Immature natural killer cell (primary cell): Measurements from ENCODE around the gene TSPAN4. TPM values are rescaled to one million over a fixed set of nuclear protein-coding genes. Genes with fewer than 3 reads are reported as not detected.

ENCODE experiments used
- DNase-seq, 3 donors: peaks; one replicate each; pipeline ENCODE4 v3.0.0; 2022; ENCODE audit warnings: mixed read lengths in 1 of 3
- H3K27ac Mint-ChIP-seq, 6 donors: one replicate each; pipeline ENCODE4 v1.8.0; 2020; ENCODE audit warnings: mixed read lengths in 6 of 6, mild to moderate bottlenecking in 5 of 6, inconsistent platforms in 4 of 6, moderate library complexity in 3 of 6
- H3K27me3 Mint-ChIP-seq, 3 donors: one replicate each; pipeline ENCODE4 v1.8.0; 2020 to 2021; ENCODE audit warnings: low read depth in 3 of 3, mild to moderate bottlenecking in 3 of 3, mixed read lengths in 3 of 3, moderate library complexity in 3 of 3, inconsistent platforms in 1 of 3
- H3K36me3 Mint-ChIP-seq, 3 donors: one replicate each; pipeline ENCODE4 v1.8.0; 2020; ENCODE audit warnings: mixed read lengths in 3 of 3, inconsistent platforms in 2 of 3, mild to moderate bottlenecking in 2 of 3
- H3K4me1 Mint-ChIP-seq, 2 donors: one replicate each; pipeline ENCODE4 v1.8.0; 2020; ENCODE audit warnings: inconsistent platforms in 2 of 2, mild to moderate bottlenecking in 2 of 2, mixed read lengths in 2 of 2, moderate library complexity in 1 of 2
- H3K4me3 Mint-ChIP-seq, 5 donors: one replicate each; pipeline ENCODE4 v1.8.0; 2020; ENCODE audit warnings: mild to moderate bottlenecking in 5 of 5, mixed read lengths in 5 of 5, inconsistent platforms in 3 of 5, moderate library complexity in 3 of 5
- H3K9me3 Mint-ChIP-seq, 6 donors: one replicate each; pipeline ENCODE4 v1.8.0; 2020; ENCODE audit warnings: mild to moderate bottlenecking in 6 of 6, mixed read lengths in 6 of 6, inconsistent platforms in 4 of 6, moderate library complexity in 3 of 6
- polyA plus RNA-seq, 3 donors: library from polyadenylated mRNA; unstranded; fragments of 300-500 nt; fragmentation: Illumina TruSeq; gene quantifications; one replicate each; pipeline ENCODE4 v1.2.3, GENCODE V29; 2021

Gene TSPAN4
- polyA plus RNA-seq, 3 donors from 2014 or later = 23.4 to 38.7 (median 37.2) TPM

GRCh38 chr11:868802-869201 lies 26.1 kb downstream of the TSPAN4 start:
- peaks cover 0 to 3% (median 0%) of the 10 kb centered on the region in 3 donors for H3K36me3 Mint-ChIP-seq
- no peaks in the 10 kb centered on the region for H3K4me1 Mint-ChIP-seq
- no peaks in the 10 kb centered on the region for H3K27me3 Mint-ChIP-seq
- H3K9me3 Mint-ChIP-seq = no peaks in the 10 kb centered on the region
- no peak overlapping the region for H3K27ac Mint-ChIP-seq
- H3K4me3 Mint-ChIP-seq = no peak overlapping the region
- no peak for DNase-seq

DNA sequence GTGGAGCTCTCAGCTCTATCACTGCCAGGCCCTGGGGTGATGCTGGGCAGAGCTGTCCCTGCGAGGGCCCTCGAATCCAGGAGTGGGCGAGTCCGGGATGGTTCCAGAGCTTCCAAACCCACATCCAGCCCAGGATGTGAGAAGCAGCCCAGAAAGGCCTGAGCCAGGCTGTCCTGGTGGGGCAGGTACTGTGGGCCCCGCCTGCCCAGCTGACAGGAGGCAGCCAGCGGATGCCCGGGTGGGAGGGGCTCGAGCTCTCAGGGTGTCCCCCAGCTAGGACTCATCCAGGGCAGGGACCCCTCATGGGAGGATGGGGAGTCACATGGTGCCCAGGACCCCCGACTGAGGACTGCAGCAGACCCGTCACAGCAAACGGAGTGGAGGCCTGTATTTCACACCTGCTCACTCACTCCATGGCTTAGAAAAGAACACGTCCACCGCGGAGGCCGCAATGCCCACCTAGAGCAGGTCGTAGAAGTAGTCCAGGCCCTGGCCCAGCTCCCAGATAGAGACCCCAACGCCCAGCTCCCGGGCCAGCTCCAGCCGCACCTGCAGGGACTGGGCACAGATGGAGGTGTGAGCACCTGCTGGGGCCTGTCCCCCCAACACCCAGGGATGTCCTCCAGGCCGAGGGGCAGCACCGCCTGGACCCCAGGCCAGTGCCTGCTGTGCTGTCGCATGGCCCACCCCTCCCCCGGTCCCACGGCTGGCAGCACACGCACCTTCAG lies 26.9 kb downstream of the TSPAN4 start:
- Mint-ChIP-seq H3K36me3 (peaks cover 0 to 4% (median 0%) of the 10 kb centered on the region in 3 donors), H3K27me3 (peaks cover 0 to under 1% (median 0%) of the 10 kb centered on the region in 3 donors), H3K9me3 (no peaks in the 10 kb centered on the region), H3K27ac (no peak overlapping the region), H3K4me3 (no peak overlapping the region), H3K4me1 (no peaks in the 10 kb centered on the region)
- DNase-seq = no peak

DNA sequence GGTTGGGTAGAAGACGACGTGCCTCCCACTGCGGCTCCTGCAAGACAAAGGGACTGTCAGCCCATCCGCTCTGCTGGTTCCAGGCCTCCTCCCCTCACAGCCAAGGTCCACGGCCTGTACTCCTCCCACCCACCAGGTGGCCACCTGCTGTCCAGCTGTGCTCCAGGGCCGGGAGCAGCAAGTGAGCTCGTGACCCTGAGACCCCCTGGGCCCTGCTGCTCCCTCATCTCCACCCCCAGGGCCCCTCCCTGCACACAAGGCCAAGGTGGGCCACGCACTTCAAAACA lies 27.4 kb downstream of the TSPAN4 start:
- Mint-ChIP-seq H3K4me1 (no peaks in the 10 kb centered on the region), H3K4me3 (no peak overlapping the region), H3K9me3 (no peaks in the 10 kb centered on the region), H3K36me3 (peaks cover 0 to 4% (median 0%) of the 10 kb centered on the region in 3 donors), H3K27me3 (peaks cover 0 to 2% (median 0%) of the 10 kb centered on the region in 3 donors), H3K27ac (no peak overlapping the region)
- no peak for DNase-seq

GRCh38 chr11:870418-870817 lies 27.8 kb downstream of the TSPAN4 start:
- Mint-ChIP-seq H3K9me3 (no peaks in the 10 kb centered on the region), H3K36me3 (peaks cover 0 to 4% (median 0%) of the 10 kb centered on the region in 3 donors), H3K4me1 (no peaks in the 10 kb centered on the region), H3K4me3 (no peak overlapping the region), H3K27ac (no peak overlapping the region), H3K27me3 (peaks cover 0 to 2% (median 0%) of the 10 kb centered on the region in 3 donors)
- no peak for DNase-seq

DNA sequence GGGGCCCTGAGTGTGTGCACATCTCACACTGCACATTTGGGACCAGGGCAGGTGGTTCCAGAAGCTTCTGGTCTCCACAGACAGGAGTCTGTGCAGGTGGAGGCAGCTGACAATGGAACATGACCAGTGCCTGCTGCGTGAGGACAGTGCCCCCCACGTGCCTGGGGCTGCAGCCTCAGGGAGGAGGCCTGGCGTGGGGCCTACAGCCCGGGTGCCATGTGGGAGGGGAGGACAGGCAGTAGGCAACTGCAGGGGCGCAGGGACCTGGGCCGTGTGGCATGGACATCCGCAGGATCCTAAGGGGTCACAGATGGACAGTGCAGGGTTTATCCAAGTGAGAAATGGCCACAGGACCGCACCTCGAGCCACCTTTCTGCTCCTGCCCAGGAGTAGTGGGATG lies 28.8 kb downstream of the TSPAN4 start:
- peaks cover 0 to 7% (median 0%) of the 10 kb centered on the region in 3 donors for H3K36me3 Mint-ChIP-seq
- peaks cover 0 to 2% (median 0%) of the 10 kb centered on the region in 3 donors for H3K27me3 Mint-ChIP-seq
- no peak overlapping the region for H3K27ac Mint-ChIP-seq
- H3K4me1 Mint-ChIP-seq = no peaks in the 10 kb centered on the region
- H3K9me3 Mint-ChIP-seq = no peaks in the 10 kb centered on the region
- H3K4me3 Mint-ChIP-seq = no peak overlapping the region
- DNase-seq = no peak

DNA sequence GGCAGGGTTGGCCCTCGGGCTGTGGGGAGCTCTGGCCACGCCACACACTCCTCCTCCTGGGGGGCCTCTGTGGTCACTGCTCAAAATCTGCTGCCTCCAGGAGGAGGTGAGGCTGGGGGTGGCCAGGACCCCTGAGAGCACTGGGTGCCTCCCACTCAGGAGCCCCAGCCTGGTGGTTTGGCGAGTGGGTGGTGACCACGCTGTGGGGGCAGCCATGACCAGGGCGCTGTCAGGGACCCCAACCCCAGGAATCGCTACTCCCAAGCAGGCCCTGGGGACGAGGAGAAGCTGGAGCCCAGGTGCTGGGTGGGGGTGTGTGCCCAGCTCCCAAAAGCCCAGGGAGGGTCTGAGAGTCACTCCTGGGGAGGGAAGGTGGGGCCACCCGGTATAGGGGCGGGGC lies 30.1 kb downstream of the TSPAN4 start:
- H3K9me3 Mint-ChIP-seq = no peaks in the 10 kb centered on the region
- DNase-seq = no peak
- no peak overlapping the region for H3K4me3 Mint-ChIP-seq
- H3K4me1 Mint-ChIP-seq = no peaks in the 10 kb centered on the region
- peaks cover 0 to 7% (median 0%) of the 10 kb centered on the region in 3 donors for H3K36me3 Mint-ChIP-seq
- H3K27ac Mint-ChIP-seq = no peak overlapping the region
- H3K27me3 Mint-ChIP-seq = peaks cover 0 to 2% (median 0%) of the 10 kb centered on the region in 3 donors

DNA sequence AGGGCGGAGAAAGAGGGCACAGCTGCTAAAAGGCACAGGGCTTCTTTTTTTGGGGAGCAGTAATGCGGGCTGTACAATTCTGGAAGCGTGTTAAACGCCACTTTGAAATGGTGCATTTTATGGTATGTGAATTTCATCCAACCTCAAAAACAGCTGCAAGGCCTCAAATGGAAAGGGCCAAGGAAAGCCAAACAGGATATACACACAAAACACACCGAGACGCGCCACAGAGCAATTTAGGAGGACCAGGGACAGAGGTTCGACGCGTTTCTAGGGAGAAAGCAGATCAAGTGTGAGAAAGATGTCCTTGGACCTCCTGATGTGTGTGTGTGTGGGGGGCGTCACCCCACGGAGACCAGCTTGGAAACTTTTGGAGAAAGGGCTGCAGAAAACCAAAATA lies 31.1 kb downstream of the TSPAN4 start:
- Mint-ChIP-seq H3K4me3 (no peak overlapping the region), H3K27ac (peak overlapping the region in 2 of 6 donors; percentile 6 to 37), H3K9me3 (no peaks in the 10 kb centered on the region), H3K4me1 (no peaks in the 10 kb centered on the region), H3K27me3 (peaks cover 0 to 2% (median 0%) of the 10 kb centered on the region in 3 donors), H3K36me3 (peaks cover 0 to 7% (median 0%) of the 10 kb centered on the region in 3 donors)
- no peak for DNase-seq

- Mint-ChIP-seq H3K4me1 (no peaks in the 10 kb centered on the region), H3K27ac (no peak overlapping the region), H3K4me3 (no peak overlapping the region), H3K9me3 (no peaks in the 10 kb centered on the region), H3K36me3 (peaks cover 0 to 11% (median 4%) of the 10 kb centered on the region in 3 donors), H3K27me3 (peaks cover 0 to 2% (median 0%) of the 10 kb centered on the region in 3 donors)
- no peak for DNase-seq
These were observed 32.6 kb downstream of the TSPAN4 start for GRCh38 chr11:875203-875602.

- no peak for DNase-seq
- Mint-ChIP-seq H3K4me1 (no peaks in the 10 kb centered on the region), H3K36me3 (peaks cover 2 to 14% (median 4%) of the 10 kb centered on the region in 3 donors), H3K27me3 (peaks cover 0 to 2% (median 0%) of the 10 kb centered on the region in 3 donors), H3K27ac (no peak overlapping the region), H3K9me3 (no peaks in the 10 kb centered on the region), H3K4me3 (no peak overlapping the region)
These were observed 33.2 kb downstream of the TSPAN4 start for GRCh38 chr11:875769-876301.

- Mint-ChIP-seq H3K9me3 (no peaks in the 10 kb centered on the region), H3K4me1 (no peaks in the 10 kb centered on the region), H3K36me3 (peaks cover 4 to 15% (median 5%) of the 10 kb centered on the region in 3 donors), H3K27me3 (peaks cover 0 to 2% (median 0%) of the 10 kb centered on the region in 3 donors), H3K4me3 (no peak overlapping the region), H3K27ac (no peak overlapping the region)
- no peak for DNase-seq
These were observed 33.9 kb downstream of the TSPAN4 start for GRCh38 chr11:876545-876944.

DNA sequence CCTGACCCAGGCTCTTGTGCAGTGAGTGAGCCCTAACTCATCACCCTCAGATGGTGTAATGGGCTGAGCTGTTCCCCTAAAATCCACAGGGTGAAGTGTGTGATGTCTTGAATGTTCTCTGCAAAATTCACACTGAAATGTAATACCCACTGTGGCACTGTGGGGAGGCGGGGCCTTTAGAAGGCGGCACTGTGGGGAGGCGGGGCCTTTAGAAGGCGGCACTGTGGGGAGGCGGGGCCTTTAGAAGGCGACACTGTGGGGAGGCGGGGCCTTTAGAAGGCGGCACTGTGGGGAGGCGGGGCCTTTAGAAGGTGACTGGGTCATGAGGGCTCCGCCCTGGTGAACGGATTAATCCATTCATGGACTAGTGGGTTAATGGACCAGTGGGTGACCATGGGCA lies 34.9 kb downstream of the TSPAN4 start:
- DNase-seq = no peak
- Mint-ChIP-seq H3K27ac (no peak overlapping the region), H3K4me1 (no peaks in the 10 kb centered on the region), H3K4me3 (no peak overlapping the region), H3K36me3 (peaks cover 9 to 19% (median 9%) of the 10 kb centered on the region in 3 donors), H3K27me3 (peaks cover 0 to 2% (median under 1%) of the 10 kb centered on the region in 3 donors), H3K9me3 (no peaks in the 10 kb centered on the region)

GRCh38 chr11:880447-880846 lies 37.8 kb downstream of the TSPAN4 start:
- Mint-ChIP-seq H3K27ac (no peak overlapping the region), H3K4me1 (no peaks in the 10 kb centered on the region), H3K36me3 (peaks cover 9 to 15% (median 9%) of the 10 kb centered on the region in 3 donors), H3K9me3 (no peaks in the 10 kb centered on the region), H3K4me3 (no peak overlapping the region), H3K27me3 (peaks cover 0 to 2% (median 0%) of the 10 kb centered on the region in 3 donors)
- DNase-seq = no peak

DNA sequence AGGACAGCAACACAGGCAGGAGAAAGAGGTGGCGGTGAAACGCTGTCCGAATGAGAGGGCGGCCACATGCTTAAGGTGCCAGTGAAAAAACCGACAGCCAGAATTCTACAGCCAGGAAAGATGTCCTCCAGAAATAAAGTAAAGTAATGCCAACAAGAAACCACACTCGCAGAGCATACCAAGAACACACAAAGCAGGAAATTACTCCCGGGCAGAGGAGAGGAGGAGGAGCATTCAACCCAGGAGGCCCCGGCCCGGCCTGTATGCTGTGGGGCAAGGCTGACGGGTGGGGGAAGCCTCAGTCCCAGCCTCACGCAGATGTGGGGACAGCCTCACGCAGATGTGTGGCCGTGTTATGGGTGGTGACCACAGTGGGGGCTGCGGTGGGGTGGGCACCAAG lies 39.9 kb downstream of the TSPAN4 start:
- H3K36me3 Mint-ChIP-seq = peaks cover 9 to 16% (median 9%) of the 10 kb centered on the region in 3 donors
- H3K9me3 Mint-ChIP-seq = no peaks in the 10 kb centered on the region
- peaks cover 0 to 2% (median 0%) of the 10 kb centered on the region in 3 donors for H3K27me3 Mint-ChIP-seq
- no peaks in the 10 kb centered on the region for H3K4me1 Mint-ChIP-seq
- peak overlapping the region in 1 of 6 donors; percentile 40 for H3K27ac Mint-ChIP-seq
- DNase-seq = no peak
- H3K4me3 Mint-ChIP-seq = no peak overlapping the region

DNA sequence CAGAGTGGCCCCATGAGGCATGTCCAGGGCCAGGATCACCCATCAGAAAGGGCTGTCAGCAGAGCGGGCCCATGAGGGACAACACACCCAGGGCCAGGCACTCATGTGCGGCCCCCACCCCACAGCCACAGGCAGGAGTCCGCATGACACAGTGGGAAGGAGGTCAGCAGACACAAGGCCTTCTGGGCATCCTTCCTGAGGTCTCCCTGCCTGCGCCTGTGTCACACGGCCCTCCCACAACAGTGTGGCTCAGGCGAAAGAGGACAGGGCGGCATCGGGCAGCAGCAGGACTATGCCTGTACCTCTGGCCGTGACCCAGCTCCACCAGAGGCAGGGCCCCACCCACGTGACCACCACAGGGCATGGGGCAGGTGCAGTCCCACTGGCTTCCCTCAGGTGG lies 40.9 kb downstream of the TSPAN4 start:
- DNase-seq = no peak
- H3K4me3 Mint-ChIP-seq = no peak overlapping the region
- H3K27me3 Mint-ChIP-seq = peaks cover 0 to 2% (median 0%) of the 10 kb centered on the region in 3 donors
- peaks cover 9 to 16% (median 9%) of the 10 kb centered on the region in 3 donors for H3K36me3 Mint-ChIP-seq
- H3K27ac Mint-ChIP-seq = no peak overlapping the region
- H3K9me3 Mint-ChIP-seq = no peaks in the 10 kb centered on the region
- H3K4me1 Mint-ChIP-seq = no peaks in the 10 kb centered on the region
